Panc1 (cell line): ENCODE results near the gene GHRHR. TPM values are rescaled to one million over a fixed set of nuclear protein-coding genes. Genes with fewer than 3 reads are reported as not detected.
A peak's percentile ranks its signal among the peaks of the same experiment; 100 is the strongest.

Experiments
- ATAC-seq: fragments of 200-7000 bp; cut with Tn5 transposase; 2 replicates; pipeline ENCODE4 v1.9.1; 2020; ENCODE audit warnings: mild to moderate bottlenecking, moderate library complexity
- BruUV-seq: library from RNA; stranded (reverse); fragments of 400-500 nt; replicated peaks from 2 replicates; lab custom pipeline; 2021; lab: Mats Ljungman, UMichigan
- CTCF ChIA-PET: fragments of 300-600 bp; sonication (Branson Sonifier 250); formaldehyde crosslinking; loops from one replicate; lab custom pipeline; 2022; ENCODE audit warnings: antibody characterized with exemption; lab: Charles Lee
- POLR2A ChIA-PET: fragments of 300-600 bp; sonication (Branson Sonifier 250); formaldehyde crosslinking; loops from one replicate; lab custom pipeline; 2022; ENCODE audit warnings: antibody characterized with exemption; lab: Charles Lee
- DNase-seq: peaks from one replicate; pipeline ENCODE4 v3.0.0-alpha.2; 2010; ENCODE audit warnings: low read depth, low spot score
- H3K27ac ChIP-seq: 2 replicates; pipeline ENCODE4 v1.5.1; 2011; ENCODE audit warnings: mild to moderate bottlenecking, low read length, inconsistent platforms
- H3K27me3 ChIP-seq: fragments of 200-500 bp; sonication (Bioruptor generic); 2 replicates; pipeline ENCODE4 v1.6.0; 2014; ENCODE audit warnings: low read length, inconsistent platforms; ENCODE audit not compliant: control insufficient read depth, insufficient read depth
- H3K36me3 ChIP-seq: fragments of 200-500 bp; sonication (Bioruptor generic); 2 replicates; pipeline ENCODE4 v1.5.1; 2014; ENCODE audit warnings: inconsistent platforms, mild to moderate bottlenecking, low read length, moderate library complexity; ENCODE audit not compliant: control insufficient read depth, insufficient read depth
- H3K4me1 ChIP-seq: 2 replicates; pipeline ENCODE4 v1.5.1; 2011; ENCODE audit warnings: inconsistent platforms, mild to moderate bottlenecking, low read length, moderate library complexity; ENCODE audit not compliant: control insufficient read depth, insufficient read depth
- H3K4me3 ChIP-seq, 2 experiments: 2 replicates each; pipeline ENCODE4 v1.5.1; 2011 to 2012; ENCODE audit warnings: low read depth in 2 of 2, low read length in 2 of 2, mild to moderate bottlenecking in 2 of 2, inconsistent platforms in 1 of 2, moderate library complexity in 1 of 2
- H3K9me3 ChIP-seq: fragments of 200-500 bp; sonication (Bioruptor generic); 2 replicates; pipeline ENCODE4 v1.5.1; 2014; ENCODE audit warnings: low read depth, mild to moderate bottlenecking, inconsistent platforms, low read length, moderate library complexity; ENCODE audit not compliant: control insufficient read depth, insufficient read depth
- CTCF ChIP-seq: fragments of 450-650 bp; IDR thresholded peaks from 2 replicates; pipeline ENCODE4 v1.5.1; 2017; ENCODE audit warnings: mild to moderate bottlenecking
- POLR2AphosphoS5 ChIP-seq: IDR thresholded peaks from 2 replicates; pipeline ENCODE4 v1.6.1; 2012; ENCODE audit warnings: mild to moderate bottlenecking, low read depth, low read length, moderate library complexity
- REST ChIP-seq, 2 experiments: IDR thresholded peaks; 2 replicates each; pipeline ENCODE4 v1.6.1; 2011 to 2012; ENCODE audit warnings: low read depth in 2 of 2, control low read depth in 1 of 2, low read length in 1 of 2, mild to moderate bottlenecking in 1 of 2, moderate library complexity in 1 of 2; ENCODE audit not compliant: insufficient read depth in 1 of 2
- SIN3A ChIP-seq: IDR thresholded peaks from 2 replicates; pipeline ENCODE4 v1.6.1; 2012; ENCODE audit warnings: low read depth, mild to moderate bottlenecking, low read length, moderate library complexity, borderline replicate concordance; ENCODE audit not compliant: insufficient read depth
- TCF7L2 ChIP-seq: IDR thresholded peaks from 2 replicates; pipeline ENCODE4 v1.6.1; 2011; ENCODE audit warnings: mild to moderate bottlenecking, low read depth, low read length, inconsistent platforms
- in situ Hi-C: cut with HindIII; loops from 2 replicates; pipeline ENCODE4 v1.10.0; 2016; ENCODE audit warnings: low sequenced_read_pairs, low pct_unique_long_range_greater_than_20kb
- intact Hi-C: fragments of 100-400 bp; cut with micrococcal nuclease; formaldehyde crosslinking; loops from one replicate; pipeline ENCODE4 v1.10.0; 2022; ENCODE audit not compliant: unreplicated experiment
- total RNA-seq: library from RNA; stranded (reverse); gene quantifications from one replicate; pipeline ENCODE4 v1.2.1, GENCODE V29; 2021; ENCODE audit not compliant: unreplicated experiment

The GHRHR gene
- total RNA-seq, 1 experiment from 2014 or later = not detected

- H3K4me1 ChIP-seq = no peaks in the 10 kb centered on the region
- no peak overlapping the region for H3K27ac ChIP-seq
- H3K9me3 ChIP-seq = no peaks in the 10 kb centered on the region
- no peak for DNase-seq
- in situ Hi-C loops (no loop called here), intact Hi-C loops (no loop called here)
- ATAC-seq = 0 out of 2 replicates have a peak, but pooled peaks have one; percentile 25
- CTCF ChIA-PET = interaction anchor here (0.5 kb wide), 1 partner anchor 318 kb away, joined by 3 read pairs; no protein-coding TSS in a partner anchor
- POLR2A ChIA-PET = no interaction called here
- H3K4me3 ChIP-seq = no peak overlapping the region
- H3K27me3 ChIP-seq = no peaks in the 10 kb centered on the region
- H3K36me3 ChIP-seq = no peaks in the 10 kb centered on the region
- no TSS peak for BruUV-seq
- no peak for TF ChIP-seq SIN3A
- TF ChIP-seq POLR2AphosphoS5 = no peak
- TF ChIP-seq TCF7L2 = no peak
- TF ChIP-seq CTCF = no peak
- no peak for TF ChIP-seq REST (IDR thresholded peaks at IDR 0.05; ENCODE audit: insufficient read depth in 1 of 2, low read depth in 2 of 2, low read length in 1 of 2)
These were observed 64.8 kb downstream of the GHRHR start for GRCh38 chr7:31028417-31028992.

Other genes starting within 250 kb of the GHRHR start
- gene INMT, start 211.8 kb upstream of the GHRHR start, total RNA-seq = 0.13 TPM
- gene MINDY4, start 192.5 kb upstream of the GHRHR start, total RNA-seq = 6.2 TPM
- 0.57 TPM for gene AQP1, start 52.1 kb upstream of the GHRHR start, total RNA-seq
- not detected for gene ADCYAP1R1, start 88.4 kb downstream of the GHRHR start, total RNA-seq